HTR-8/SVneo (cell line): Measurements from ENCODE around the gene RAB11FIP4.
A peak's percentile ranks its signal among the peaks of the same experiment; 100 is the strongest.

ENCODE experiments used
- DNase-seq: peaks from one replicate; pipeline ENCODE4 v3.0.0; 2011; ENCODE audit warnings: low spot score, mixed read lengths; ENCODE audit not compliant: insufficient read length
- FAIRE-seq: peaks from 2 replicates; lab custom pipeline; 2011; peaks lifted over from hg19 to GRCh38; lab: Jason Lieb, UNC

RAB11FIP4 gene

DNA sequence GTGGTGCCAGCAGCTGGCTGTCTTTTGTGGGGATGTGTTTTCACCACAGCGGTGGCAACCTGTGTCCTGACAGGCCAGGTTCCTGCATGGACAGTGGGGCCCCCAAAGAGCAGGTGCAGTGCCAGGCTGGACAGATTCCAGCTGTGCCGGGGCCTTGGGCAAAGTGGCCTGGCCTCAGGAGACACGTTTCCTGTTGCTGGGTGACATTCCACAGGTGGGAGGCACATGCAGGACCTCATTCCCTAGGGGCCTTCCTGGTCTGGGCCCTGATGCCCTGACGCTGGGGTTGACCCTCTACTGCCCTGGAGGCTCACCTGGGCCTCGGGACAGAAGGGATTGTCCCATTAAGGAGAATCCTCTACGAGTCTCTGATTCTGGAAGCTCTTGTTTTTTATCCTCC is 182.4 kb downstream of the RAB11FIP4 start:
- no peak for FAIRE-seq

DNA sequence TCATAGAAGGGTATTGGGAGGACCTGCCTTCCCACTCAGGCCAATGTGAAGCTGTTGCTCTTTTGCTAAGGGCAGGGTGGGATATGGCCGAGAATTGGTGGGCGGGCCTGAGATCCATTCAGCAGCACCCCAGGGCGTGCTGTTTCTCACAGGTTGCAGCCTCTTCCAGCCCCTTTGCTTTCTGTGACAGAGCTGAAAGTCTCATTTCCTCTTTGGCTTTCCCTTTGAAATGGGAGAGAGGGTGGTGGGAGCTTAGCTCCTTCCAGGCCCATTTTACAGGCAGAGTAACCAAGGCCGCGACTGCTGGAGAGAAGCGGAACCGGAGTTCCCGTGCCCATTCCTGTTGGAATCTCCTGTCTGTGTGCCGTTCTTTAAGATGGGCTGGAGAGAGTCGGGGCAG is 183.0 kb downstream of the RAB11FIP4 start:
- DNase-seq (no peak), FAIRE-seq (no peak)

More for the DNA sequence above, 182.4 kb downstream of the RAB11FIP4 start:
- DNase-seq, result no peak

DNA sequence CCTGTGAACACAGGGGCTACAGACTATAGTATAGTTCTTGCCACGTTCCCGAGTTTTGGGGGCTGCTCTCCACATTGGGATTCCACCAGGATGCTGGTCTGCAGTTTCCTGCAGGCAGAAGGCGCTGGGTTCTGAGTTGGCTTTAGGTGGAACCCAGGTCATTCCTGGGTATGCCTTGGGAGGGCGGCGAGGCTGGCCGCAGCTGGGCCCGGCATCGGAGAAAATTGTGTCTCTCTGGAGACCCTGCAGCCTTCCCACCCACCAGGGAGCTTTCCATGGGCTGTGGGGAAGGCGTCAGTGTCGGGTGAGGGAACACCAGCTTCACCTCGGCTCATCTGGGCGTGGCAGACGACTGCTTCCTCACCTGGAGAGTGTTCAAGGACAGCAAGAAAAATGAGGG is 183.6 kb downstream of the RAB11FIP4 start:
- FAIRE-seq (no peak), DNase-seq (no peak)

DNA sequence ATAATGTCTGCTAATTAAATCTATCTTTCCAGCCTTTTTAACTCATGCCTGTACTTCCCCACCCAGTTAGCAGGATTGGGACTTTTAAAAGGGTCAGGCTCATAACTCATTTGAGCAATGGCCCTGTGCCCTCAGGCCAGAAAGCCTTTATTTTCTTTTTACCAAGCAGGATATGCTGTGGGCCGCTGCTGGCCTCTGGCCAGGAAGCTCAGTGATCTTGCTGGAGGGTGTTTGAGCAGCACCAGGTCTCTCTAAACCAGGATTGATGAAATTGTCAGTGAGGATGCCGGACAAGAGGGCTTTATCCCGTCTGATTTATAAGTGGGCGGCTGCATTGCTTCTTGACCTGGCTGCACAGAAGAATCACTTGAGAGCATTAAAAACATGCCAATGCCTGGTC is 187.8 kb downstream of the RAB11FIP4 start:
- FAIRE-seq (no peak), DNase-seq (peak; percentile 81)

DNA sequence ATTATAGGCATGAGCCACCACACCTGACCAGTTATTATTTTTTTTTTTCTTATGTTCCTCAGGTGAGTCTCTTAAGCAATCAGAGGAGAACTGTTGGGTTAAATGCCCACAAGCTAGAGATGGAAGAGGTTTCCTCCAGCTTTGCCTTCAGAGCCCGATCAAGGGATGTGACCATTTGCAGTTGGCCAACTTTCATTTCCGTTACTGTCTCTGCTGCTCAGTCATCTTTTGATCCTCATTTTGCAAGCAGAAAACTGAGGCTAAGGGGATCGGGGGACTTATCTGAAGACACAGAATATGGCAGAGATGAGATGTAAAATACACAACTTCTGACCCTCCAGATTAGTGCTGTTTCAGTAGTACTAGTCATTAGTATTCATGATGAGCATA is 188.8 kb downstream of the RAB11FIP4 start:
- FAIRE-seq (no peak), DNase-seq (no peak)

DNA sequence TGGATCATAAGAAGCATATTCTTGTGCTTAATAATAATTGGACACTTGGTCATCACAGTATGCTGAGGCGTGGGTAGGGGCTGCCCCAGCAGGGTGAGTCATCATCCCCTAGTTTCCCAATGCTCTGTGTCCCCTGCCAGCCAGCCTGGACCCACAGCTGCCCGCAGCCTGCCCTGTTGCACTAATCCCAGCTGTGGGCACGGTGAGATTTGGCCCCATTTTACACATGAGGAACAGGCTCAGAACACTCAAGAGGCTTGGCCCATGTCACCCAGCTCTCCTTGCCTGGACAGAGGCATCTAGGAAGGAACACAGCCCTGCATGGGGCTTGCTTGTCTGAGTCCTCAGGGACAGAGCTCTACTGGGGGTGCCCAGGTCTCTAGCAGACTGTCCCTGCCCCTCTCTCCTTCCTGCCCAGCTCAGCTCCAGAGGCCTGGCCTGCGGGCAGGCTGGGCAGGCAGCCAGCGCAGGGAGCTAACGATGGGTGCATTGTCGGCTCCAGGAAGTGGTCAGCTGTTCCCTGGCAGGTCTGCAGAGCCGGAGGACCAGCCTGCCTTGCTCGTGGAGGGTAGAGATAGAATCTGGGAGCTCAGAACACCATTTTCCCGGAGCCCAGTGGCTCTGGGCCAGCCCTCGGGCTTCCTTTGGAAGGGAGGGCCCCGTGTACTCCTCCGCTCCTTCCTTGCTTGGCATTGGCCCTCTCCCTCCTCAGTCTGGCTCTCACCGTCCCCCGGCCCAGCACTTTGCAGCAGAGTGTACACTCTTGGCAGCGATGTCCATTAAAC is 189.4 kb downstream of the RAB11FIP4 start:
- peak; percentile 93 for FAIRE-seq
- DNase-seq, result peak; percentile 93

DNA sequence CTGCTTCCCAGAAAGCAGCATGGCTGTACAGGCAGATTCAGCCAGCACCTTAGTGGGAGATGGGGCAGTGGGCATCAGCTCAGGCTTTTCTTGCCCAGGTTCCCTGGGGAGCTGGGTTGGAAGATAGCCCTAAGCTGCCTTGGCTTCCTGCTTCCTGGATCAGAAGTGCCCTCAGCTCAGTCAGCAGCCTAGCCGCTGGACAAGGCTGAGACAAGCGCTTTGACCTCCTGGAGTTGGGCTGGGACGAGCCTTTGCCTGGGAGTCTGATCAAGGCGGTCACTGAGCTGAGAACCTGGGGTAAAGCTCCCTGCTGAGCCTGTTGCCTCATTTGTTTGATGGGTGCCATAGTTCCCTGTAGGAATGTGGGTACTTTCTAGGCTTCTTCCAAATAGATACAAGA is 190.0 kb downstream of the RAB11FIP4 start:
- FAIRE-seq (peak; percentile 48), DNase-seq (no peak)

DNA sequence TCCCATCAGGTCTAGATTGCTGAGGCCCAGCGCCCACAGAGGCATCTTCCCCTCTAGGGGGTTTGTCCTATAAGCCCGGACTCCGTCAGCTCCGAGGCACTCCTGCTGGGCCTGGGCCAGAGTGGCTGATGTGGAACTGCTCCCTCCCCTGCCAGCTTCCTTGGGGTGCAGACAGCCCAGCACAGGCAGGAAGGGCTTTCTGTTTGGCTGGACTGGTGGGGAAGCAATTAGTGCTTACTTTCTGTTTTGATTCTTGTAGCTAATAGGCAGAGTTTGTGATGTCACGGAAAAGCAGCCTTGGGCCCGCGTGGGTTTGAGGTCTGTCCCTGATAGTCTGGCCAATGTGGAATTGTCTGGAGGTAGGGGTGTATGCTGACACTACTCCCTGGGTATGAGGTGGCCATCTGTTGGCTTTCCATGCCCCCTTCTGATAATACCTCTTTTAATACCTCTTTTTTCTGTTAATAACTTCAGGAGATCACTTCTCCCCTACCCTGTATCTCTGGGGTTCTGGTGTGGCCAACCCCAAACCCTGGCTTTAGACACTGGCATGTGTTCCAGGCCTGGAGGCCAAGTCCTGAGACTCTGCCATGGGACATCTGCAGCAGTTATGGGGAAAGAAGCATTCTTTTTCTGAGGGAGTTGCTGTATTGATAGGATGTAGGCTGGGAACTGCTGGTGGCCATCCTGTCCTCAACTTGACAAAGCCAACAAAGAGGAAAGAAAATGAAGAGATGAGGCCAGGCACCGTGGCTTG is 190.9 kb downstream of the RAB11FIP4 start:
- DNase-seq (no peak), FAIRE-seq (no peak)

DNA sequence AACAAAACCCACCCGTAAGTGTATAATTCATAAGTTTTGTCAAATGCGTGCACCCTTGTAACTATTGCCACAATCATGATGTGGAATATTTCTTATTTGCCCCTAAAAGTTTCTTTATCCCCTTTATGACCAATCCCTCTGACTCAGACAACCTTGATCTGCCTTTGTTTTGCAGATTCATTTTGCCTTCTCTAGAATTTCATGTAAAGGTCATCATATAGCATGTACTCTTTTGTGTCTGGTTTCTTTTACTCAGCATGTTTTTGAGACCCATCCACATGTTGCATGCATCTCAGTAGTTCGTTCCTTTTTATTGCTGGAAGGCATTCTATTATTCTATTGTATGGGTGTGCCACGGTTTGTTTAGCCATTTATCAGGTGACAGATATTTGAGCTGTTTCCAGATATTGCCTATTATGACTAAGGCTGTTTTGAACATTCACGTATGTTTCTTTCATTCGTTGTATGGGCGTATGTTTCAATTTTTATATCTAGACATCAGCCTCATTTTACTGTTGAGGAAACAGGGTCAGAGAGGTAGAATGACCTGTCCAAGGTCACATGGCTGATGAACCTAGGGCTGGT is 192.4 kb downstream of the RAB11FIP4 start:
- no peak for FAIRE-seq
- DNase-seq, result no peak

DNA sequence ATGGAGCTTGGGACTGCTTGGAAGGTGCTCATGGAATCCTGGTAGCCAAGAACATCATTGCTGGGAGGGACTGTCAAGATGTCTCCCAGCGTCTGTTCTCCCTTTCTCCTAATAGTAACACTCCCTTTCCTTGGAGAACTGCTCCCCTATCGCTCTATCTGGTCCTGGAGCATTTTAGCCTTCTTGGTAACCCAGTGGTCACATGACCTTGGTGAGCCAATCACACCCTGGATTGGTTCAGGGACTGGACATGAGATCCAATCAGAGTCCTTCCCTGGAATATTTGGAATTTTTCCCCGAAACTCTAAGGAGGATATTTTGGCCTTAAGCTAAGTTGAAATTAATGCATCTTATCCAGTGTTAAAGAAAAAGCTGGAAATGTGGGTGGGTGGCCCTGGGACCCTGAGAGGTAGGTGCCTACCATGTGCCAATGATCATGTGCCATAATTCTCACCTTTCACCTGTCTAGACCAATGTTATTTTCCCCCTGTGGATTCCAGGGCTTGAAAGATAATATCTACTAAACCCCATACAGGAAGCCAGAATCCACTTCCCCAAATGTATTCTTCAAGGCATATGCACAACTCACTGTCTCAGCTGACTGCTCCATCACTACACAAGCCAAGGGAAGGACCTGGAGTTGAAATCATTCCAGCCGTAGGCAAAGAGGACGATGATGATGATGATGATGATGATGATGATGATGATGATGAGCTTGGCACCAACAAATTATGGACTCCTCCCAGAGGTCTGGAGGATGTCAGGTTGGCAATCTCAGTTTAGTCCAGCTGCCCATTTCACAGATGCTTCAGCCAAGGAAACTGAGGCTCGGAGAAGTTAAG is 193.2 kb downstream of the RAB11FIP4 start:
- no peak for FAIRE-seq
- no peak for DNase-seq

DNA sequence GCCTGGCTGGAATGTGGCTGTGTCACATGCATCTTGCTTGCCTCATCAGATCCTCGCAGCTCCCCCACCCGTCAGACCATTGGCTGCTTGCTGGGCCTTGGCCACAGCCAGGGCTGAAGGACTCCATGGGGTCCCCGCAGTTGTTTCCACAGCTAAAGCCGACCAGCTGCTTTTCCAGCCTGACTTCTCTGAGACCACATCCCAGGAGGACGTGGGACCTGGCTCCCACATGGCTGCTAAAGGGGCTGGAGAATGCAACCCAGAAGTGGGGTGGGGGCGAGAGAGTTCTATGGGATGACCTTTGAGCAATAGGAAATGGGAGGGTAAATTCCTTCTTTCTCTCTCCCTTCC is 193.8 kb downstream of the RAB11FIP4 start:
- DNase-seq (no peak), FAIRE-seq (no peak)

DNA sequence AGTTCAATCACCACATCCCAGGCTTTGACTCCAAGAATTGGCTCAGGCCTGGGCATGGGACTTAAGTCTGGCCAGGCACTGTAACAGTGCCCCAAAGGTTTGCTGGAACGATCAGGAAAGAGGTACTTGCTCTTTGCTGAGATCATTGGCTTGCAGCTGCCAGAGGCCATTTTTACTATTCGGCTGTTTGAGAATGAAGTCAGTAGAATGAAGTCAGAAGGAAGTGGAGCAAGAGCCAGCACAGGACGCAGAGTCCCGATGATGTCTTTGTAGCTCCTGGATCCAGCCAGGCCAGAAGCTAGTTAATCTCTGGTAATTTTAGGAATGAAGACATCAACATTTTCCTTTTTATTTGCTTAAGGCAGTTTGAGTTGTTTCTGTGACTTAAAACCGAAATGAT is 195.5 kb downstream of the RAB11FIP4 start:
- DNase-seq (no peak), FAIRE-seq (no peak)

DNA sequence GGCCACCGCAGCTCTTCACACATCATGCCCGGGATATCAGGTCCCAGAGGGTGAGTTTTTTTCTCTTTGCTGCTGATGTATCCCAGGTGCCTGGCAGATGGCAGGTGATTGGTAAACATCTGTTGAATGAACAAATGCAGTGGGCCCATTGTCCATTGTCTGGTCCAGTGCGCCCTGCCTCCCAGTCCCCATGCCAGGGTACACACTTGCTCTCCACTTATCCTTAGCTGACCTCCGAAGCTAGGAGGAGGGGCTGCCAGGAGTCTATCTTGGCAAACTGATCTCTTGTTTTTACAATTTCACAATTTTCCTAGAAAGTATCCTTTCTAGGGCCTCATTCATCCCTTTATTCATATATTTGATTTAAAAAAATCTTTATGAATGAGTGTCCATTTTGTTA is 196.0 kb downstream of the RAB11FIP4 start:
- no peak for DNase-seq
- FAIRE-seq, result no peak
